HG03064 (cell line): ENCODE measurements around the gene NKD2.

Experiments used
- ATAC-seq: cut with Tn5 transposase; IDR thresholded peaks from one replicate; pipeline ENCODE4 v1.9.1; 2021; ENCODE audit warnings: low read depth; ENCODE audit not compliant: unreplicated experiment

NKD2 gene

DNA sequence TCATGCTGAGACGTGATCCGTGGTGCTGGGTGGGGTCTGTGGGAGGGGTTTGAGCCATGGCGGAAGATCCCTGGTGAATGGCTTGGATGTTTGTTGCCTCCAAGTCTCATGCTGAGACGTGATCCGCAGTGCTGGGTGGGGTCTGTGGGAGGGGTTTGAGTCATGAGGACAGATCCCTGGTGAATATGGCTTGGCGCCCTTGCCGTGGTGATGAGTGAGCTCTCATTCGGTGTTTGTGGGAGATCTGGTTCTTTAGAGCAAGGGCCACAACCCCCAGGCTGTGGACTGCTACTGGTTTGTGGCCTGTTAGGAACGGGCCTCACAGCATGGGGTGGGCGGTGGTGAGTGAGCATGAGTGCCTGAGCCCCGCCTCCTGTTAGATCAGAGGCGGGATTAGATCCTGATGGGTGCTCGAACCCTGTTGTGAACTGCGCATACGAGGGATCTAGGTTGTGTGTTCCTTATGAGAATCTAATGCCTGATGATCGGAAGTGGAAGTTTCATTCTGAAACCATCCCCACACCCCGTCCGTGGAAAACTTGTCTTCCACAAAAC is 31.2 kb downstream of the NKD2 start:
- ATAC-seq = no peak

DNA sequence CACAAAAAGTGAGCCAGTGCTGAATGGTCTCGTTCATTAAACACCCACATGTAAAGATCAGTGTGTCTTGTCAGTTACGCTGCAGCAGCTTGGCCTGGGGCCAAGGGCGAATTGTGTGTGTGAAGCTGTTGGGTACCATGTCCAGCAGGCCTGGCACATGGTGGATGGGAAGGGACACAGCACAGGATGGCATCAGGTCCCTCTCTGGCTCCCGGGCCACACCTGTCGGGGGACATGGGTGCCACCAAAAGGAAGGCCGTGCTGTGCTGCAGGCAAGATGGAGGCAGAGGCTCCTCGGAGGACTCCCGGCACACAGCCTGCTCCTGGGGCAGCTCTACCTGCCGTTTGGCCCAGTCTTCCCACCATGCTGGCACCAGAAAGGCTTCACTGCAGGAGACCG is 32.0 kb downstream of the NKD2 start:
- ATAC-seq = no peak

DNA sequence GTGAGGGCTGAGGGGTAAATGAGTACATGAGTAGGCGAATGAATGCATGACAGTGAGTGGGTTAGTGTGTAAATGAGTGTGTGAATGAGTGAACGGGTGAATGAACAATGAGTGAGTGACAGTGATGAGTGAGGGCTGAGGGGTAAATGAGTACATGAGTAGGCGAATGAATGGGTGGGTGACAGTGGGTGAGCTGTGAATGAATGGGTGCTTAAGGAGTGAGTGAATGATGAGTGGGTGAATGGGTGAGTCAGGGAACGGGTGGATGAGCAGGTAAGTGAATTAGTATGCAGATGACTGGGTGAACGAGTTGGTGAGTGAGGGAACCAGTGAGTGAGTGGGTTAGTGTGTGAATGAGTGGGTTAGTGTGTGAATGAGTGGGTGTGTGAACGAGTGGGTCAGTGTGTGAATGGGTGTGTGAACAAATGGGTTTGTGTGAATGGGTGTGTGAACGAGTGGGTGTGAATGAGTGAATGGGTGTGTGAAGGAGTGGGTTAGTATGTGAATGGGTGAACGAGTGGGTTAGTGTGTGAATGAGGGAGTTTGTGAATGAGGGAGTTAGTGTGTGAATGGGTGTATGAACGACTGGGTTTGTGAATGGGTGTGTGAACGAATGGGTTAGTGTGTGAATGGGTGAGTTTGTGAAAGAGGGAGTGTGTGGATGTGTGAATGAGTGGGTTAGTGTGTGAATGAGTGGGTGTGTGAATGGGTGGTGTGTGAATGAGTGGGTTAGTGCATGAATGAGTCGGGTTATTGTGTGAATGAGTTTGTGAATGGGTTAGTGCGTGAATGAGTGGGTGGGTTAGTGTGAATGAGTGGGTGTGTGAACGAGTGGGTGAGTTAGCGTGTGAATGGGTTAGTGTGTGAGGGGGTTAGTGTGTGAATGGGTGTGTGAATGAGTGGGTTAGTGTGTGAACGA is 32.9 kb downstream of the NKD2 start:
- ATAC-seq = no peak

DNA sequence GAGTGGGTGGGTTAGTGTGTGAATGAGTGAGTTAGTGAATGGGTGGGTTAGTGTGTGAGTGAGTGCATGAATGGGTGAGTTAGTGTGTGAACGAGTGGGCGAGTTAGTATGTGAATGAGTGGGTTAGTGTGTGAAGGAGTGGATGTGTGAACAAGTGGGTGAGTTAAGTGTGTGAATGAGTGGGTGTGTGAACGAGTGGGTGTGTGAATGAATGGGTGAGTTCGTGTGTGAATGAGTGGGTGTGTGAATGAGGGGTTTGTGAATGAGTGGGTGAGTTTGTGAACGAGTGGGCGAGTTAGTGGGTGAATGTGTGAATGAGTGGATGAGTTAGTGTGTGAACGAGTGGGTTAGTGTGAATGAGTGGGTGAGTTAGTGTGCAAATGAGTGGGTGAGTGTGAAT is 34.0 kb downstream of the NKD2 start:
- no peak for ATAC-seq

DNA sequence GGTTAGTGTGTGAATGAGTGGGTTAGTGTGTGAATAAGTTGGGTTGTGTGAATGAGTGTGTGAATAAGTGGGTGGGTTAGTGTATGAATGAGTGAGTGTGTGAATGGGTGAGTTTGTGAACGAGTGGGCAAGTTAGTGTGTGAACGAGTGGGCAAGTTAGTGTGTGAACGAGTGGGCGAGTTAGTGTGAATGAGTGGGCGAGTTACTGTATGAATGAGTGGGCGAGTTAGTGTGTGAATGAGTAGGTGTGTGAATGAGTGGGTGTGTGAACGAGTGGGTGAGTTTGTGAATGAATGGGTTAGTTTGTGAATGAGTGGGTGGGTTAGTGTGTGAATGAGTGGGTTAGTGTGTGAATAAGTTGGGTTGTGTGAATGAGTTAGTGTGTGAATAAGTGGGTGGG is 34.7 kb downstream of the NKD2 start:
- ATAC-seq = no peak

DNA sequence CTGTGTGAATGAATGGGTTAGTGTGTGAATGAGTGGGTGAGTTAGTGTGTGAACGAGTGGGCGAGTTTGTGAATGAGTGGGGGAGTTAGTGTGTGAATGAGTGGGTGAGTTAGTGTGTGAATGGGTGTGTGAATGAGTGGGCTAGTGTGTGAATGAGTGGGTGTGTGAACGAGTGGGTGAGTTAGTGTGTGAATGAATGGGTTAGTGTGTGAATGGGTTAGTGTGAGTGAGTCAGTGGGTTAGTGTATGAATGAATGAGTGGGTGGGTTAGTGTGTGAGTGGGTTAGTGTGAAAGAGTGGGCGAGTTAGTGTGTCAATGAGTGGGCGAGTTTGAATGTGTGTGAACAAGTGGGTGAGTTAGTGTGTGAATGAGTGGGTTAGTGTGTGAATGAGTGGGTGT is 35.5 kb downstream of the NKD2 start:
- ATAC-seq = no peak

DNA sequence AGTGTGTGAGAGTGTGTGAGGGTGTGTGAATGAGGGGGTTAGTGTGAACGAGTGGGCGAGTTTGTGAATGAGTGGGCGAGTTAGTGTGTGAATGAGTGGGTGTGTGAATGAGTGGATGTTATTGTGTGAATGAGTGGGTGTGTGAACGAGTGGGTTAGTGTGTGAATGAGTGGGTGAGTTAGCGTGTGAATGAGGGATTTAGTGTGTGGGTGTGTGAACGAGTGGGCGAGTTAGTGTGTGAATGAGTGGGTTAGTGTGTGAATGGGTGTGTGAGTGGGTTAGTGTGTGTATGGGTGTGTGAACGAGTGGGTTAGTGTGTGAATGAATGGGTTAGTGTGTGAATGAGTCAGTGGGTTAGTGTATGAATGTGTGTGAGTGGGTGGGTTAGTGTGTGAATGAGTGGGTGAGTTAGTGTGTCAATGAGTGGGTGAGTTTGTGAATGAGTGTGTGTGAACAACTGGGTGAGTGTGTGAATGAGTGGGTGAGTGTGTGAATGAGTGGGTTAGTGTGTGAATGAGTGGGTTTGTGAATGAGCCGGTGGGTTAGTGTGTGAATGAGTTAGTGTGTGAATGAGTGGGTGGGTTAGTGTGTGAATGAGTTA is 37.5 kb downstream of the NKD2 start:
- no peak for ATAC-seq

DNA sequence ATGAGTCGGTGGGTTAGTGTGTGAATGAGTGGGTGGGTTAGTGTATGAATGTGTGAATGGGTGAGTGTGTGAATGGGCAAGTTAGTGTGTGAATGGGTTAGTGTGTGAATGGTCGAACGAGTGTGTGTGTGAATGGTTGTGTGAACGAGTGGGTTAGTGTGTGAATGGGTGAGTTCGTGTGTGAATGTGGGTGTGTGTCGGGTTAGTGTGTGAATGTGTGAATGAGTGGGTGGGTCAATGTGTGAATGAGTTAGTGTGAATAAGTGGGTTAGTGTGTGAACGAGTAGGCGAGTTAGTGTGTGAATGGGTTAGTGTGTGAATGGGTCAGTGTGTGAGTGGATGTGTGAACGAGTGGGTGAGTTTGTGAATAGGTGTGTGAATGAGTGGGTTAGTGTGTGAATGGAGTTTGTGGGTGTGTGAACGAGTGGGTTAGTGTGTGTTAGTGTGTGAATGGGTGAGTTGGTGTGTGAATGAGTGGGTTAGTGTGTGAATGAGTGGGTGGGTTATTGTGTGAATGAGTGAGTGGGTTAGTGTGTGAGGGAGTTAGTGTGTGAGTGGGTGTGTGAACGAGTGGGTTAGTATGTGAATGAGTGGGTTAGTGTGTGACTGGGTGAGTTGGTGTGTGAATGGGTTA is 38.8 kb downstream of the NKD2 start:
- ATAC-seq = no peak

DNA sequence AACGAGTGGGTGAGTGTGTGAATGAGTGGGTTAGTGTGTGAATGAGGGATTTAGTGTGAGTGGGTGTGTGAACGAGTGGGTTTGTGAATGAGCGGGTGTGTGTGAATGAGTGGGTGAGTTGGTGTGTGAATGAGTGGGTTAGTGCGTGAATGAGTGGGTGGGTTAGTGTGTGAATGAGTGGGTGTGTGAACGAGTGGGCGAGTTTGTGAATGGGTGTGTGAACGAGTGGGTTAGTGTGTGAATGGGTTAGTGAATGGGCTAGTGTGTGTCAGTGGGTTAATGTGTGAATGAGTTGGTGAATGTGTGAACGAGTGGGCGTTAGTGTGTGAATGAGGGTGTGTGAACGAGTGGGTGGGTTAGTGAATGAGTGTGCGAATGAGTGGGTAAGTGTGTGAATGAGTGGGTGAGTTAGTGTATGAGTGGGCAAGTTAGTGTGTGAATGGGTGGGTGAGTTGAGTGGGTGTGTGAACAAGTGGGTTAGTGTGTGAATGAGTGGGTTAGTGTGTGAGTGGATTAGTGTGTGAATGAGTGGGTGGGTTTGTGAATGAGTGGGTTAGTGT is 39.6 kb downstream of the NKD2 start:
- ATAC-seq = no peak

DNA sequence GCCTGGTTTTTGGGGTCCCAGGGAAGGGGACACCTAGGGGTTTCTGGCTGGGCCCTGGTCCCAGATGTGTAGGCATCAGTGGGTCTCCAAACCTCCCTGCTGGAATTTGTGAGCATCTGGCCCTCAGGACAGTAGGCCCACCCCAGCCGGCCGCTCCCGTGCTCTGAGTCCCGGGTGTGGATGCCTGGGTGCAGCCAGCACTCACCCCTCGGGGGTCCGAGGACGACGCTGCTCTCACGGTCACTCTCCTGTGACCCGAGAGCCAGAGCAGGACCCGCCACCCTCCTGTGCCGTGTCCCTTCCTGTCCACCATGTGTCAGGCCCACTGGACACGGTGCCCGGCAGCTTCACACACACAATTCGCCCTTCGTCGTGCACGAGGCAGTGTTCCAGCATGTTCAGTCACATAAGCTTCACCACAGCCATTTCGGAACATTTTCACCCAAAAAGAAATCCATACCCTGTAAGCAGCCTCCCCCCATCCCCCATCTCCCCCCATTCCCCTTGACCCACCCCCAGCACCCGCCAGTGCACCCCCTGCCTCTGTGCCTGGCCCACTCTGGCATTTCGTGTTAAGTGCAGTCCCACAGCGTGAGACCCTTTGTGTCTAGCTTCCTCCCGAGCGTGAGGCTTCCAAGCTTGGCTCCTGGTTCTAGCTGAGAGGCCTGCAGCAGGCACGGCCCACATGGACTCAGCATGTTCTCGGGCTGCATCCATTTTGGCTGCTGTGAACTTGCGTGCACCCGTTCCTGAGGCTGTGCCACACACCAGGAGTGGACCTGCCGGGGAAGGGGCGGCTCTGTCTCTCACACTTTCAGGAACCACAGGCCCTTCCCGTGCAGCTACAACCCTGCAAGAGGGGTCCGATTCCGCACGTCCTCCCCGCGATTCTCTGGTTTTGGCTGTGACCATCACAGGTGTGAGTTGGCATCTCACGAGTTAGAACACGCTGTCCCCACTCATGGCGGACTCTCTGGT is 40.5 kb downstream of the NKD2 start:
- ATAC-seq = no peak

DNA sequence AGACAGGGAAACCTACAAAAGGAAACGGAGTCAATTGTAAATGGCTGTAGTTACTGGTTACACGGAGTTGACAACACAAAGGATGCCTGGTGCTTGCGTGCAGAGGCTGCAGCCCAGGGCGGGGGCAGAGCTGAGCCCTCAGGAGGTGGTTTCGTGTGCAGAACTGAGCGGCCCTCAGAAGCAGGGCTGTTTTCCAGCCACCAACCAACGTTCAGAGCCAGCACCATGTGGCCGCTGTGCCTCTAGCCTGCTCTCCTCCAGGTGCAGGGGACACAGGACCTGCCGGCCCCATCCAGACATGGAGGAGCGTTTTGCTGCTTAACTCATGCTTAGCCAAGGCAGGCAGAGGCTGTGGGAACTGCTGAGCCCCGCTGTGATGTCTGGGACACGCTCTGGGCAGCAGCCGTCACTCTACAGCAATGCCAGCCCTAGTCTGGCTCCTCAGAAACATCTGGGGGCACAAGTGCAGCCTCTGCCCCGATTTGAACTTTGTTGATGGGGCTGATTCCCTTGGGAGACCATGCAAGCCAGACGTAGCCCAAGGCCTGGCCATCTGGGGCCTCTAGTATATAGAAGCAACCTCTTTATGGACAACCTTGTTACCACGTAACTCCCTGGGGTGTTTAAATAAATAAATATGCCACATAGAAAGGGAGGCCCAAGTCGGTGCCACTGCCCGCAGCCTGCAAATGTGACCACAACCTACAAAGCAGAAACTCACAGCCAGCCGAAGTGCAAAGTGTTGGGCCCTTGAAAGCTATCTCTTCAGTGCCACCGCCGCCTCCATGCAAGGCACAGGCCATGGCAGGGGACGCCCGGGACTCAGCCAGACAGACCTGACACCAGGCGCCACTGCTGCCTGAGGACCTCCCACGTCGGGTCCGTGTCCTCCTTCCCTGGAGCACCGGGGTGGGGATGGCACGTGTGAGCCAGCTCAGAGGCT is 42.1 kb downstream of the NKD2 start:
- no peak for ATAC-seq

DNA sequence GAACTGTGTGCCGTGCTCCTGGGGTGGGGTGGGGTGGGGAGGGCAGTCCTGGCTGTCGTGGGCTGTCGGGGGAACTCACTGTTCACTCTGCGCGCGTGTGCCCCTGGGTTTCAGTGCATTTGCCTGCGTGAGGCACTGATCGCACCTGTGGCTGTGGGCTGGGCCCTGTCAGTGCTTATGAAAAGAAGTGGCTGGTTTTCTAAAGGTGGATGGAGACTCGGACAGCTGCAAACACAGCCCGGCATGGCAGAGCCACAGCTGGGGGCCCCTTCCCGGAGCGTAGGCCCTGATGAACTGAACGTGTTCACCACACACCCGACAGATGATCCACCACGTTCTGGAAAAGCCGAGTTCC is 42.7 kb downstream of the NKD2 start:
- no peak for ATAC-seq

DNA sequence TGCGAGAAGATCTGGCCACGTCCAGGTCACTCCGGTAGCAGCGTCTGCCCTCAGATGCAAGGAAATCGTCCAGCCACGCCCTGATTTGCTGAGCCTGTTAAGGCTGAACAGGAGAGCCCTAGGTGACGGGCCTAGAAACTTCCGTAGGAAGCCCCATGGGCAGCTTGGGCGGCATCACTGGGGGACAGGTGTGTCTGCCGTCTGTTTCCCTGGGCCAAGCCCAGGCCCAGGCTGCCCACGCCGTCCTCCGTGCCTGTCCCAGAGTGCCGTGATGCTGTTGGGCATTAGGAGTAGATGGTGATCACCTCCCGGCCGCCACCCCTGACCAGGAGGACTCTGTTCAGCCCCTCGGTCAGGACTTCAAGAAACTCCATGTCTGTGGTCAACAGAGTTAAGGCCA is 43.5 kb downstream of the NKD2 start:
- ATAC-seq = no peak

DNA sequence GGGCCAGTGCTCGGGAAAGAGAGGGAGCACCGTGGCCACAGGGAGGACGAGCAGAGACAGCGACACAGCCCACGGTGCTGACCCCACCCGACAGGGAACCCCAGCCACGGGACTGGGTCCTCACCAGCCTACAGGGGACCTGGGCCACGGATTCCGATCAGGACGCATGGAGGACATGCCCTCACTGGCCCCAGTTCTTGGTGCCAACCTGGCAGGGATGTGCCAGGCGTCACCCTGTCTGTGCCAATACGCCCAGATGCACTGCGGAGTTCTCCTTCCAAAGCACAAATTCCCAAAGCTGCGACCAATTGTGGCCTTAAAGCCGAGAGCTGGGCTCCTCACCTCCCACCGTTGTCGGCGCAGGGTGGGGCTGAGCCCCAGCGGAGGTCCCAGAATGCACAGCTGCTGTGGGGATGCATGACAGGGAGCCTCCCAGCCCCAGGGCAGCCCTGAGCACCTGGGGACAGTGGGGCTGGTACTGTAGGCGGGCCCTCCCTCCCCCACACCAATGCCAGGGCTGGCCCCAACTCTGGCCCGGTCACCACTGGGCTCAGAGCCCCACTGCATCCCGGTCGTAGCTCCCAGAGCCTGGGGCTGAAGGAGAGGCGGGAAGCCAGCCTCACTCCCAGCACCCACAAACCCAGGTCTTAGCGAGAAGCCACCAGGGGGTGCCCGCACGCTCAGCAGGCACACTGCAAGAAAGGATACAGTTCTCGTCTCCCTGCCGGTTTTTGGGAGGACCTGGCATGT is 44.2 kb downstream of the NKD2 start:
- no peak for ATAC-seq

DNA sequence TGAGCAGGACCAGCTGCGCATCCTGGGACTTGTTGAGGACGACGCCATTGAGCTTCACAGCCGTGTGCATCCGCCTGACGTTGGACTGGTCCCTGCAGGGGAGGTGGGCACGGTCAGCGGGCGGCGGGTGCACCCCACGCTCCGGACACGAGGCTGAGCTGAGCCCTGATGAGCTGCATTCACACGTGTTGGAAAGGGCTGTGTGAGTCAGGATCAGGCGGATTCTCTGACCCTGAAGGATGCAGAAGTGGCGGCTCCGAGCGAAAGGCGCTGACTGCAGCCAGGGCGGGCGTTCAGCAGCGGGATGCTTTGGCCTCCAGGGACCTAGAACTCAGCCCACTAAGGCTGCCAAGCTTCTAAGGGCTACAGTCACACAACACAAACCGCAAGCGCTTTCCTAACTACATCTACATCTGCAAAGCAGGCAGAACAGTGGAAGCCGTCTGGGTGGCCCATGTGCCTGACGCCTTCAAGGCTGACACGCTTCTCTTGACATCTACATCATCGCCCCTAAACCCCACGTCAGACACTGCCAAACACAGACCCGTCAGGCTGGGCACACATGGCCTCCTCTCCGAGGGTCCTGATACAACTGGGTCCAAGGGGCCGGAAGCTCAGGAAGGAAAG is 44.9 kb downstream of the NKD2 start:
- ATAC-seq = no peak

DNA sequence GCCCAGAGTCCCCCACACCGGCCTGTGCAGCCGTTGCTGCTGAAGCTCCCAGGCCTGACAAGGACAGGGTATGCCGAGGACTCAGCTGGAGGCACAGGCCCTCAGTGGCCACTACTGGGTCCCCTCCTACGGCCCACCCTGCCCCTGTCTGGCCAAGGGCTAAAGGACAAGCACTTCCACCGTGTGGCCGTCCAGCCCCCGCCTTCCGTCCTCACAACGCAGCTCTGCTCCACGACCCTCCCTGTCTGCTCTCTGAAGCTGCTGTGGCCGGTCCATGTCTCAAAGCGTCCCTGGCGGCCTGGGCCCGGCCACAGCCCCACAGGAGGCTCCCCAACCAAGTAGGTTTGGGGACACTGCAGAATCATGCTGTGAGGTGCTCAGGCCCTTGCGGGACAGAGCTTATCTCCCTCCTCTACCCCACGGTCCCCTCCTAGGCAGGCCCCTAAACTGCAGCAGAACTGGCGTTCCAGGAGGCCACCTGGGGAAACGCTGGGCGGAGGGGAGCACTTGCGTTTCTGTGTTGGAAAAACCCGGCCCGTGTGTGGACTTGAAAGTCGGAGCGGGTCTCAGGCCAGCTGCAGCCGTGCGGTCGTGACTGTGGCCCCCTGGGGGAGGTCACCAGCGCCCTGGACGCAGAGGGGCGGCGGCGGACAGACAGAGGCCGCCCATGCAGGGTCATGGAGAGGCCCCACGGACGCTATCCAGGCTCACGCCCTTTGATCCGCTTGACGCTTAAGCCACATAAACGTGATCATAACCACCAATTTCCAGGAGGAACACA is 45.6 kb downstream of the NKD2 start:
- no peak for ATAC-seq
